SK-N-SH (cell line): ENCODE data around the gene PPP1R18. TPM values are rescaled to one million over a fixed set of nuclear protein-coding genes. Genes with fewer than 3 reads are reported as not detected.
A peak's percentile ranks its signal among the peaks of the same experiment; 100 is the strongest.

Source experiments
- CTCF ChIA-PET: fragments of 300-600, 350-600 bp; formaldehyde crosslinking; extraction: SDS; loops from one replicate; lab custom pipeline; 2021; lab: Yijun Ruan, JAX
- POLR2A ChIA-PET: fragments of 350-600 bp; sonication (Branson Sonifier 250); formaldehyde crosslinking; extraction: SDS; loops from one replicate; lab custom pipeline; 2020; ENCODE audit warnings: antibody characterized with exemption, inconsistent platforms; lab: Yijun Ruan, JAX
- DNase-seq: peaks from one replicate; pipeline ENCODE4 v3.0.0; 2012
- H2AFZ ChIP-seq: fragments of 200-600 bp; sonication (generic); 2 replicates; pipeline ENCODE4 v1.8.1; 2016; ENCODE audit warnings: antibody characterized with exemption, mild to moderate bottlenecking, low read depth
- H3F3A ChIP-seq: fragments of 200-600 bp; sonication (generic); replicated peaks from 2 replicates; pipeline ENCODE3; 2016; ENCODE audit warnings: antibody characterized with exemption, mild to moderate bottlenecking; ENCODE audit not compliant: insufficient read depth
- H3K27ac ChIP-seq, 2 experiments: fragments of 200-500 bp in 1 of 2; fragments of 200-600 bp in 1 of 2; sonication (Bioruptor generic) in 1 of 2; sonication (generic), shearing (Covaris generic) in 1 of 2; 2 replicates each; pipeline versions ENCODE4 v1.5.1 to v1.6.1; 2014 to 2016; ENCODE audit warnings: low read depth in 2 of 2, inconsistent platforms in 1 of 2, low read length in 1 of 2, mild to moderate bottlenecking in 1 of 2, mixed read lengths in 1 of 2
- H3K27me3 ChIP-seq: fragments of 200-600 bp; sonication (generic), shearing (Covaris generic); 2 replicates; pipeline ENCODE4 v1.6.1; 2016; ENCODE audit warnings: mixed run types; ENCODE audit not compliant: insufficient read depth
- H3K36me3 ChIP-seq, 2 experiments: fragments of 200-500 bp in 1 of 2; fragments of 200-600 bp in 1 of 2; sonication (Bioruptor generic) in 1 of 2; sonication (generic) in 1 of 2; replicated peaks in 1 of 2; 2 replicates each; pipeline versions ENCODE3 to v1.5.1; 2014 to 2016; ENCODE audit warnings: low read length in 1 of 2, mild to moderate bottlenecking in 1 of 2; ENCODE audit not compliant: insufficient read depth in 2 of 2, control insufficient read depth in 1 of 2
- H3K4me1 ChIP-seq, 2 experiments: fragments of 200-500 bp in 1 of 2; fragments of 200-600 bp in 1 of 2; sonication (Bioruptor generic) in 1 of 2; sonication (generic), shearing (Covaris generic) in 1 of 2; 2 replicates each; pipeline versions ENCODE4 v1.5.1 to v1.6.1; 2014 to 2016; ENCODE audit warnings: low read depth in 1 of 2, low read length in 1 of 2, mixed run types in 1 of 2; ENCODE audit not compliant: insufficient read depth in 2 of 2, control insufficient read depth in 1 of 2
- H3K4me2 ChIP-seq: fragments of 200-600 bp; sonication (generic), shearing (Covaris generic); 2 replicates; pipeline ENCODE4 v1.6.1; 2017; ENCODE audit warnings: mixed run types
- H3K4me3 ChIP-seq, 2 experiments: fragments of 200-500 bp in 1 of 2; fragments of 200-600 bp in 1 of 2; sonication (Bioruptor generic) in 1 of 2; sonication (generic), shearing (Covaris generic) in 1 of 2; 2 replicates each; pipeline versions ENCODE4 v1.5.1 to v1.8.1; 2014 to 2016; ENCODE audit warnings: low read depth in 2 of 2, inconsistent platforms in 1 of 2, low read length in 1 of 2, mild to moderate bottlenecking in 1 of 2, mixed read lengths in 1 of 2, moderate library complexity in 1 of 2
- H3K79me2 ChIP-seq: fragments of 200-600 bp; sonication (generic); 2 replicates; pipeline ENCODE4 v1.8.1; 2017; ENCODE audit warnings: mild to moderate bottlenecking; ENCODE audit not compliant: insufficient read depth
- H3K9ac ChIP-seq: fragments of 200-600 bp; sonication (generic); 2 replicates; pipeline ENCODE4 v1.6.1; 2017; ENCODE audit warnings: mixed run types
- H3K9me2 ChIP-seq: fragments of 200-600 bp; sonication (generic); 2 replicates; pipeline ENCODE4 v1.6.1; 2017; ENCODE audit warnings: mixed run types
- H3K9me3 ChIP-seq: fragments of 200-600 bp; sonication (generic); 2 replicates; pipeline ENCODE4 v1.6.1; 2017; ENCODE audit warnings: mixed run types, mild to moderate bottlenecking, moderate library complexity
- H4K20me1 ChIP-seq: fragments of 200-600 bp; sonication (generic); 2 replicates; pipeline ENCODE4 v1.6.1; 2017; ENCODE audit warnings: mild to moderate bottlenecking, mixed run types; ENCODE audit not compliant: insufficient read depth
- ELF1 ChIP-seq: IDR thresholded peaks from 2 replicates; pipeline ENCODE4 v1.4.0; 2012
- EP300 ChIP-seq, 2 experiments: IDR thresholded peaks; 2 replicates each; pipeline versions ENCODE4 v1.4.0 to v1.6.1; 2012; ENCODE audit warnings: borderline replicate concordance in 1 of 2, low read depth in 1 of 2, low read length in 1 of 2
- FOSL2 ChIP-seq: IDR thresholded peaks from 2 replicates; pipeline ENCODE4 v1.4.0; 2012; ENCODE audit warnings: low read depth, mild to moderate bottlenecking, moderate library complexity, borderline replicate concordance
- FOXM1 ChIP-seq: IDR thresholded peaks from 2 replicates; pipeline ENCODE4 v1.4.0; 2012; ENCODE audit warnings: low read depth, mild to moderate bottlenecking
- GABPA ChIP-seq: IDR thresholded peaks from 2 replicates; pipeline ENCODE4 v1.4.0; 2012; ENCODE audit warnings: low read depth, mild to moderate bottlenecking
- JUND ChIP-seq: IDR thresholded peaks from 2 replicates; pipeline ENCODE4 v1.4.0; 2012
- MEF2A ChIP-seq: IDR thresholded peaks from 2 replicates; pipeline ENCODE4 v1.4.0; 2012; ENCODE audit warnings: low read depth, borderline replicate concordance
- MXI1 ChIP-seq: IDR thresholded peaks from 2 replicates; pipeline ENCODE4 v1.6.1; 2012; ENCODE audit warnings: mild to moderate bottlenecking, low read depth, low read length, improper control_type of control experiment
- NFIC ChIP-seq: IDR thresholded peaks from 2 replicates; pipeline ENCODE4 v1.4.0; 2012; ENCODE audit warnings: borderline replicate concordance
- RCOR1 ChIP-seq: fragments of 150-350 bp; IDR thresholded peaks from 2 replicates; pipeline ENCODE4 v1.6.1; 2017; ENCODE audit warnings: antibody characterized with exemption, low read length
- RFX5 ChIP-seq: IDR thresholded peaks from 2 replicates; pipeline ENCODE4 v1.6.1; 2012; ENCODE audit warnings: mild to moderate bottlenecking, improper control_type of control experiment, low read length
- RXRA ChIP-seq: IDR thresholded peaks from 2 replicates; pipeline ENCODE4 v1.4.0; 2012; ENCODE audit warnings: low read depth, mild to moderate bottlenecking, borderline replicate concordance
- ZBTB33 ChIP-seq: IDR thresholded peaks from 2 replicates; pipeline ENCODE4 v1.4.0; 2012; ENCODE audit warnings: low read depth, borderline replicate concordance
- WGBS: methylation state at CpG from one replicate; pipeline ENCODE4 v1.1.6; 2017; ENCODE audit warnings: low lambda C conversion rate; 5-methylcytosine and 5-hydroxymethylcytosine counted together
- polyA plus RNA-seq, 3 experiments: library from polyadenylated mRNA; depleted of rRNA; stranded (reverse); fragments of >200 nt; gene quantifications; 2 replicates each; pipeline ENCODE4 v1.2.3, GENCODE V29; 2012
- TF ChIP-seq, protein P1 (sequence below): fragments of 150-350 bp; IDR thresholded peaks from 2 replicates; pipeline ENCODE4 v1.6.1; 2017; ENCODE audit warnings: antibody characterized with exemption, low read length, low read depth, borderline replicate concordance
- TF ChIP-seq, protein P2 (sequence below): IDR thresholded peaks from 2 replicates; pipeline ENCODE4 v1.6.1; 2012; ENCODE audit warnings: mild to moderate bottlenecking, low read depth, low read length, moderate library complexity
- TF ChIP-seq, protein P3 (sequence below): IDR thresholded peaks from 2 replicates; pipeline ENCODE4 v1.4.0; 2012; ENCODE audit warnings: low read depth, borderline replicate concordance
- TF ChIP-seq, protein P4 (sequence below): IDR thresholded peaks from 2 replicates; pipeline ENCODE4; 2012

Gene PPP1R18
- polyA plus RNA-seq, 1 of the 3 experiments (the other 2 are of a cell fraction), result 73.2 TPM

DNA sequence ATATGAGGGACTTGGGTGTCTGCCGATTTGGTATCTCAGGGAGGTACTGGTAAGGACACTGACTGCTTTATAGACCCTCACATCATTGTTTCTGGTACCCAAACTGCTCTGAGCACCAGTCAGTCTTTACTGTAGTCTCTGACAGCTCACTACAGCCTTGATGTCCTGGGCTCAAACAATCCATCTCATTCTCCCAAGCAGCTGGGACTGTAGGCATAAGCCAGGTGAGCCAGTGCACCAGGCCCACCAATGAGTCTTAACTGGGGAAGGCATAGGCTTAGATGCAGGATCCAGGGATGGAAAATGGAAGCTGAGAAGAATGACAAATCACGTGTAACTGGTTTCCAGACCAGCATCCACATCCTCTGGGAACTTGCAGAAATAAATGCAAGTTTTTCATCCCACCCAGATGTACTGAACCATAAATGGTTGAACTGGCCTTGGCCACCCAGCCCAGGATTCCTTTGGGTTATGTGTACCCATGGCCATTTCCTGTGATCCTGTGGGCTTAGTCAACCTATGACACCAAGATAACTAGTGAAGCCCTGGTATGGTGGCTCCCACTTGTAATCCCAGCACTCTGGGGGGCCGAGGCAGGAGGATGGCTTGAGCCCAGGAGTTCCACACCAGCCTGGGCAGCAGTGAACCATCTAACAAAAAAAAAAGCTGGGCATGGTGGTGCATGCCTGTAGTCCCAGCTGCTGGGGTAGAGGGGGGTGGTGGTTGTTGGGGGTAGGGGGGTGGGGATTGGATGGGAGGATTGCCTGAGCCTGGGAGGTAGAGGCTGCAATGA, 39.5 kb upstream of the PPP1R18 start (continued):
- TF ChIP-seq, protein P1, sequence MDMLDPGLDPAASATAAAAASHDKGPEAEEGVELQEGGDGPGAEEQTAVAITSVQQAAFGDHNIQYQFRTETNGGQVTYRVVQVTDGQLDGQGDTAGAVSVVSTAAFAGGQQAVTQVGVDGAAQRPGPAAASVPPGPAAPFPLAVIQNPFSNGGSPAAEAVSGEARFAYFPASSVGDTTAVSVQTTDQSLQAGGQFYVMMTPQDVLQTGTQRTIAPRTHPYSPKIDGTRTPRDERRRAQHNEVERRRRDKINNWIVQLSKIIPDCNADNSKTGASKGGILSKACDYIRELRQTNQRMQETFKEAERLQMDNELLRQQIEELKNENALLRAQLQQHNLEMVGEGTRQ, result no peak
- TF ChIP-seq ZBTB33 (peak; percentile 51; the same call in 1 of the 2 replicates), RCOR1 (no peak), RFX5 (no peak), JUND (peak; percentile 29), MXI1 (no peak)
- TF ChIP-seq, protein P2, sequence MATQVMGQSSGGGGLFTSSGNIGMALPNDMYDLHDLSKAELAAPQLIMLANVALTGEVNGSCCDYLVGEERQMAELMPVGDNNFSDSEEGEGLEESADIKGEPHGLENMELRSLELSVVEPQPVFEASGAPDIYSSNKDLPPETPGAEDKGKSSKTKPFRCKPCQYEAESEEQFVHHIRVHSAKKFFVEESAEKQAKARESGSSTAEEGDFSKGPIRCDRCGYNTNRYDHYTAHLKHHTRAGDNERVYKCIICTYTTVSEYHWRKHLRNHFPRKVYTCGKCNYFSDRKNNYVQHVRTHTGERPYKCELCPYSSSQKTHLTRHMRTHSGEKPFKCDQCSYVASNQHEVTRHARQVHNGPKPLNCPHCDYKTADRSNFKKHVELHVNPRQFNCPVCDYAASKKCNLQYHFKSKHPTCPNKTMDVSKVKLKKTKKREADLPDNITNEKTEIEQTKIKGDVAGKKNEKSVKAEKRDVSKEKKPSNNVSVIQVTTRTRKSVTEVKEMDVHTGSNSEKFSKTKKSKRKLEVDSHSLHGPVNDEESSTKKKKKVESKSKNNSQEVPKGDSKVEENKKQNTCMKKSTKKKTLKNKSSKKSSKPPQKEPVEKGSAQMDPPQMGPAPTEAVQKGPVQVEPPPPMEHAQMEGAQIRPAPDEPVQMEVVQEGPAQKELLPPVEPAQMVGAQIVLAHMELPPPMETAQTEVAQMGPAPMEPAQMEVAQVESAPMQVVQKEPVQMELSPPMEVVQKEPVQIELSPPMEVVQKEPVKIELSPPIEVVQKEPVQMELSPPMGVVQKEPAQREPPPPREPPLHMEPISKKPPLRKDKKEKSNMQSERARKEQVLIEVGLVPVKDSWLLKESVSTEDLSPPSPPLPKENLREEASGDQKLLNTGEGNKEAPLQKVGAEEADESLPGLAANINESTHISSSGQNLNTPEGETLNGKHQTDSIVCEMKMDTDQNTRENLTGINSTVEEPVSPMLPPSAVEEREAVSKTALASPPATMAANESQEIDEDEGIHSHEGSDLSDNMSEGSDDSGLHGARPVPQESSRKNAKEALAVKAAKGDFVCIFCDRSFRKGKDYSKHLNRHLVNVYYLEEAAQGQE, result no peak

- H3K9me3 ChIP-seq, result no peaks in the 10 kb centered on the region
- H3F3A ChIP-seq, result peaks cover 88% of the 10 kb centered on the region
- peak overlapping the region; percentile 44 to 93 for H3K27ac ChIP-seq
- peak overlapping the region; percentile 100; the same call in 1 of the 2 replicates for H3K9ac ChIP-seq
- POLR2A ChIA-PET, result interaction anchor here (0.6 to 1.9 kb wide), 4 partner anchors 46 to 108 kb away, joined by 3 to 8 read pairs (median 4); partner anchors contain the start of genes DHX16 and PPP1R10
- no peak for DNase-seq
- CTCF ChIA-PET, result interaction anchor here (1.0 to 42.4 kb wide), 6 partner anchors 13 to 189 kb away, joined by 3 to 838 read pairs (median 4); partner anchors contain the start of genes DHX16, FLOT1, NRM and PPP1R18
- H3K79me2 ChIP-seq, result peaks cover 55% of the 10 kb centered on the region
- peak overlapping the region in 1 of 2 experiments; percentile 15; a peak in 1 of 4 replicates for H3K4me3 ChIP-seq
- peaks cover 58% of the 10 kb centered on the region for H4K20me1 ChIP-seq
- no peak overlapping the region for H2AFZ ChIP-seq
- peak overlapping the region; percentile 91 for H3K4me2 ChIP-seq
- 59% methylated on average over 6 of the region's 6 CpGs for WGBS
- H3K9me2 ChIP-seq, result no peaks in the 10 kb centered on the region
- H3K4me1 ChIP-seq, result peaks cover 21 to 31% of the 10 kb centered on the region in 2 experiments
- peaks cover 45 to 53% of the 10 kb centered on the region in 2 experiments for H3K36me3 ChIP-seq
- no peaks in the 10 kb centered on the region for H3K27me3 ChIP-seq
- TF ChIP-seq RXRA, result no peak
- TF ChIP-seq, protein P3, sequence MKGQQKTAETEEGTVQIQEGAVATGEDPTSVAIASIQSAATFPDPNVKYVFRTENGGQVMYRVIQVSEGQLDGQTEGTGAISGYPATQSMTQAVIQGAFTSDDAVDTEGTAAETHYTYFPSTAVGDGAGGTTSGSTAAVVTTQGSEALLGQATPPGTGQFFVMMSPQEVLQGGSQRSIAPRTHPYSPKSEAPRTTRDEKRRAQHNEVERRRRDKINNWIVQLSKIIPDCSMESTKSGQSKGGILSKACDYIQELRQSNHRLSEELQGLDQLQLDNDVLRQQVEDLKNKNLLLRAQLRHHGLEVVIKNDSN, result no peak
- no peak for TF ChIP-seq FOXM1
- TF ChIP-seq ZBTB33, result 0 out of 2 replicates have a peak, but pooled peaks have one; percentile 47
- no peak for TF ChIP-seq ELF1
- no peak for TF ChIP-seq EP300 (IDR thresholded peaks at IDR 0.05; ENCODE audit: borderline replicate concordance in 1 of 2, low read depth in 1 of 2, low read length in 1 of 2)
- TF ChIP-seq, protein P4, sequence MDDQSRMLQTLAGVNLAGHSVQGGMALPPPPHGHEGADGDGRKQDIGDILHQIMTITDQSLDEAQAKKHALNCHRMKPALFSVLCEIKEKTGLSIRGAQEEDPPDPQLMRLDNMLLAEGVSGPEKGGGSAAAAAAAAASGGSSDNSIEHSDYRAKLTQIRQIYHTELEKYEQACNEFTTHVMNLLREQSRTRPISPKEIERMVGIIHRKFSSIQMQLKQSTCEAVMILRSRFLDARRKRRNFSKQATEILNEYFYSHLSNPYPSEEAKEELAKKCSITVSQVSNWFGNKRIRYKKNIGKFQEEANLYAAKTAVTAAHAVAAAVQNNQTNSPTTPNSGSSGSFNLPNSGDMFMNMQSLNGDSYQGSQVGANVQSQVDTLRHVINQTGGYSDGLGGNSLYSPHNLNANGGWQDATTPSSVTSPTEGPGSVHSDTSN, result no peak; the same call in 1 of the 2 replicates
- no peak; the same call in 1 of the 2 replicates for TF ChIP-seq JUND
- no peak for TF ChIP-seq GABPA
- TF ChIP-seq NFIC, result no peak
- no peak for TF ChIP-seq MEF2A
- TF ChIP-seq FOSL2, result no peak
Measured at GRCh38 chr6:30724906-30725667, 38.6 kb upstream of the PPP1R18 start.
